K562 (cell line): ENCODE measurements around the gene PTGES3L. TPM values are rescaled to one million over a fixed set of nuclear protein-coding genes. Genes with fewer than 3 reads are reported as not detected.

ENCODE experiments used
- BHLHE40 ChIP-seq: IDR thresholded peaks from 2 replicates; pipeline ENCODE4 v1.6.1; 2011; ENCODE audit warnings: low read length, improper control_type of control experiment
- GTF2A2 ChIP-seq: IDR thresholded peaks from 2 replicates; pipeline ENCODE4 v1.6.1; 2016; ENCODE audit warnings: mild to moderate bottlenecking, missing genetic modification characterization, missing compliant biosample characterization
- HDAC1 ChIP-seq, 2 experiments: fragments of 450-650 bp; IDR thresholded peaks; 2 replicates each; pipeline ENCODE4 v1.6.1; 2016 to 2017; ENCODE audit warnings: inconsistent platforms in 1 of 2, mild to moderate bottlenecking in 1 of 2, moderate library complexity in 1 of 2
- NCOR1 ChIP-seq: fragments of 450-650 bp; IDR thresholded peaks from 2 replicates; pipeline ENCODE4 v1.6.1; 2016; ENCODE audit warnings: mild to moderate bottlenecking, moderate library complexity
- NFRKB ChIP-seq: fragments of 450-650 bp; IDR thresholded peaks from 2 replicates; pipeline ENCODE4 v1.6.1; 2016; ENCODE audit warnings: low read depth
- NR2C2 ChIP-seq, 2 experiments: fragments of 200-800 bp in 1 of 2; sonication (Bioruptor generic) in 1 of 2; sonication (generic) in 1 of 2; formaldehyde crosslinking in 1 of 2; IDR thresholded peaks; 2 replicates each; pipeline versions ENCODE4 v1.6.1 to v1.8.0; 2016 to 2022; ENCODE audit warnings: mild to moderate bottlenecking in 1 of 2, missing compliant biosample characterization in 1 of 2, missing genetic modification characterization in 1 of 2, missing genetic modification reagents in 1 of 2
- PML ChIP-seq: IDR thresholded peaks from 2 replicates; pipeline ENCODE4 v1.6.1; 2012; ENCODE audit warnings: low read length, inconsistent platforms
- RBBP5 ChIP-seq: fragments of 200-600 bp; sonication (generic); IDR thresholded peaks from 2 replicates; pipeline ENCODE4 v1.6.1; 2012; ENCODE audit warnings: borderline replicate concordance, mild to moderate bottlenecking, low read length, control low read depth, inconsistent platforms; ENCODE audit not compliant: insufficient read depth, poor library complexity, severe bottlenecking
- SRF ChIP-seq, 2 experiments: fragments of 250-450, 450-650 bp in 1 of 2; sonication (Bioruptor Pico) in 1 of 2; sonication (generic) in 1 of 2; formaldehyde crosslinking; IDR thresholded peaks; 2 replicates each; pipeline versions ENCODE4 v1.5.0 to v1.5.1; 2020 to 2022; ENCODE audit warnings: mild to moderate bottlenecking in 1 of 2, missing genetic modification reagents in 1 of 2
- UBTF ChIP-seq, 2 experiments: IDR thresholded peaks; 2 replicates each; pipeline ENCODE4 v1.6.1; 2012; ENCODE audit warnings: improper control_type of control experiment in 2 of 2, low read depth in 2 of 2, low read length in 2 of 2, borderline replicate concordance in 1 of 2
- polyA plus RNA-seq, 8 experiments: library from polyadenylated mRNA; depleted of rRNA in 4 of 8; stranded (reverse) in 5 of 8; unstranded in 3 of 8; fragments of >200 nt; fragmentation: Nextera tagmentation in 2 of 8; fragmentation: Illumina TruSeq in 1 of 8; extraction: Ambion mirVana in 2 of 8; extraction: Trizol in 1 of 8; gene quantifications; 2 replicates each; pipeline versions ENCODE4 v1.2.1 to v1.2.3, GENCODE V29; 2011 to 2014; ENCODE audit warnings: inconsistent platforms in 1 of 8, missing spikeins in 1 of 8
- total RNA-seq, 7 experiments: library from RNA; depleted of rRNA in 6 of 7; stranded (reverse); fragments of >200 nt in 6 of 7; fragmentation: Illumina TruSeq in 2 of 7; extraction: Trizol in 2 of 7; gene quantifications; 2 replicates each; pipeline versions ENCODE4 v1.2.1 to v1.2.3, GENCODE V29; 2011 to 2021; ENCODE audit warnings: low replicate concordance in 1 of 7
- TF ChIP-seq, protein P1 (sequence below), 2 experiments: fragments of 450-650 bp; formaldehyde crosslinking in 1 of 2; IDR thresholded peaks; 2 replicates each; pipeline versions ENCODE4 v1.4.0 to v1.6.1; 2014 to 2020; ENCODE audit warnings: mild to moderate bottlenecking in 2 of 2, borderline replicate concordance in 1 of 2, low read depth in 1 of 2
- TF ChIP-seq, protein P2 (sequence below): fragments of 450-650 bp; conservative IDR thresholded peaks from 2 replicates; pipeline ENCODE4 v1.6.1; 2016; ENCODE audit warnings: missing genetic modification characterization, low read depth, mild to moderate bottlenecking, control low read depth, missing compliant biosample characterization

The PTGES3L gene
- total and polyA plus RNA-seq, 9 of the 15 experiments (the other 6 are each of a cell fraction or from before 2014, with no cell fraction given) = 6.0 to 16.0 (median 9.6) TPM

DNA sequence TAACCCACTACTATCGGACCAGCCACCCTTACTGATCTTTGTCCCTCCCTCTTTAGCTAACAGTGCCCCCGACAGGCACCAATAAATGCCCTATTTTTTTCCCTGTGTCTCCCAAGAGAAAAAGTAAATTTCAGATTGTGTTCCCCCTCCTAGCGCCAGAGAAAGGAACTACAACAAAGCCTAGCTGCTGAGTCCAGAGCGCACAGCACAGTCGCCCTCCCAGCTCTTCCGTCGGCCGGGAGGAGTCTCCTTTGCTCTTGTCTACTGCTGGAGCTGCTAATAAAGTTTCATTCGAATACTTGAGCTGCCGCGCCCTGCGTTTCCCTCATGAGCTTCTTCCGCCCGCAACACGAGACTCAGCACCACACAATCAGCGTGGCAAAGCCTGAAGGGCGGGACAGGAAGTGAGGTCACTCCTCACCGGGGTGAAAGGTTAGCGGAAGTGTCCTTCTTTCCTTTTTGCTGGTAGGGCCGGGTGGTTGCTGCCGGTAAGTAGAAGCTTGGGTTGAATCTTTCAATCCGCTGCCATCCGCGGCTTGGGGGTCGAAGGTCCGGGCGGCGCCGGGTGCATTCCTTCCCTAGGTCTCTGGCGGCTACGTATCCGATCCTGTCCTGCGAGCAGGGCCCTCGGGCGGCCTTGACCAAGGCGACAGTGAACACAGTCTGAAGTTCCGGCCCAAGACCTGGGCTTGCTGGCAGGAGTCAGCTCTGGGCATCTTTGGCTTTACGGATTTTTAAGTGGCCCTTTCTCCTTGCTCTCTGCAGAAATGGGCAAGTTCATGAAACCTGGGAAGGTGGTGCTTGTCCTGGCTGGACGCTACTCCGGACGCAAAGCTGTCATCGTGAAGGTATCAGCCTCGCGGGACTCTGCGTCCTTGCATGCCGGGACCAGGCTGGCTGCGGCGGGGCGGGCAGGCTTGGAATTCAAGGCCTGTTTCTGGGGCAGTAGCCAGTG, 18.4 kb upstream of the PTGES3L start, which contains the start of gene RPL27 (continued):
- peak; percentile 98 for TF ChIP-seq NR2C2 (CRISPR knock-in tag; IDR thresholded peaks at IDR 0.05)
- TF ChIP-seq NR2C2 (tag; IDR thresholded peaks at IDR 0.05) = peak; percentile 100
- TF ChIP-seq, protein P1, sequence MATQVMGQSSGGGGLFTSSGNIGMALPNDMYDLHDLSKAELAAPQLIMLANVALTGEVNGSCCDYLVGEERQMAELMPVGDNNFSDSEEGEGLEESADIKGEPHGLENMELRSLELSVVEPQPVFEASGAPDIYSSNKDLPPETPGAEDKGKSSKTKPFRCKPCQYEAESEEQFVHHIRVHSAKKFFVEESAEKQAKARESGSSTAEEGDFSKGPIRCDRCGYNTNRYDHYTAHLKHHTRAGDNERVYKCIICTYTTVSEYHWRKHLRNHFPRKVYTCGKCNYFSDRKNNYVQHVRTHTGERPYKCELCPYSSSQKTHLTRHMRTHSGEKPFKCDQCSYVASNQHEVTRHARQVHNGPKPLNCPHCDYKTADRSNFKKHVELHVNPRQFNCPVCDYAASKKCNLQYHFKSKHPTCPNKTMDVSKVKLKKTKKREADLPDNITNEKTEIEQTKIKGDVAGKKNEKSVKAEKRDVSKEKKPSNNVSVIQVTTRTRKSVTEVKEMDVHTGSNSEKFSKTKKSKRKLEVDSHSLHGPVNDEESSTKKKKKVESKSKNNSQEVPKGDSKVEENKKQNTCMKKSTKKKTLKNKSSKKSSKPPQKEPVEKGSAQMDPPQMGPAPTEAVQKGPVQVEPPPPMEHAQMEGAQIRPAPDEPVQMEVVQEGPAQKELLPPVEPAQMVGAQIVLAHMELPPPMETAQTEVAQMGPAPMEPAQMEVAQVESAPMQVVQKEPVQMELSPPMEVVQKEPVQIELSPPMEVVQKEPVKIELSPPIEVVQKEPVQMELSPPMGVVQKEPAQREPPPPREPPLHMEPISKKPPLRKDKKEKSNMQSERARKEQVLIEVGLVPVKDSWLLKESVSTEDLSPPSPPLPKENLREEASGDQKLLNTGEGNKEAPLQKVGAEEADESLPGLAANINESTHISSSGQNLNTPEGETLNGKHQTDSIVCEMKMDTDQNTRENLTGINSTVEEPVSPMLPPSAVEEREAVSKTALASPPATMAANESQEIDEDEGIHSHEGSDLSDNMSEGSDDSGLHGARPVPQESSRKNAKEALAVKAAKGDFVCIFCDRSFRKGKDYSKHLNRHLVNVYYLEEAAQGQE (IDR thresholded peaks at IDR 0.05; ENCODE audit: borderline replicate concordance) = peak; percentile 64; the same call in 1 of the 2 replicates
- TF ChIP-seq, protein P1 (CRISPR knock-in tag; IDR thresholded peaks at IDR 0.05; ENCODE audit: low read depth) = 0 out of 2 replicates have a peak, but pooled peaks have one; percentile 25
- peak in 1 of 2 experiments; percentile 83; a peak in 1 of 4 replicates for TF ChIP-seq SRF (CRISPR knock-in tag; IDR thresholded peaks at IDR 0.05)
- TF ChIP-seq UBTF (IDR thresholded peaks at IDR 0.05; ENCODE audit: borderline replicate concordance in 1 of 2, low read depth in 2 of 2, low read length in 2 of 2) = peak in 1 of 2 experiments; percentile 86; a peak in 2 of 4 replicates
- TF ChIP-seq GTF2A2 (tag) = 0 out of 2 replicates have a peak, but pooled peaks have one; percentile 57
- TF ChIP-seq, protein P2, sequence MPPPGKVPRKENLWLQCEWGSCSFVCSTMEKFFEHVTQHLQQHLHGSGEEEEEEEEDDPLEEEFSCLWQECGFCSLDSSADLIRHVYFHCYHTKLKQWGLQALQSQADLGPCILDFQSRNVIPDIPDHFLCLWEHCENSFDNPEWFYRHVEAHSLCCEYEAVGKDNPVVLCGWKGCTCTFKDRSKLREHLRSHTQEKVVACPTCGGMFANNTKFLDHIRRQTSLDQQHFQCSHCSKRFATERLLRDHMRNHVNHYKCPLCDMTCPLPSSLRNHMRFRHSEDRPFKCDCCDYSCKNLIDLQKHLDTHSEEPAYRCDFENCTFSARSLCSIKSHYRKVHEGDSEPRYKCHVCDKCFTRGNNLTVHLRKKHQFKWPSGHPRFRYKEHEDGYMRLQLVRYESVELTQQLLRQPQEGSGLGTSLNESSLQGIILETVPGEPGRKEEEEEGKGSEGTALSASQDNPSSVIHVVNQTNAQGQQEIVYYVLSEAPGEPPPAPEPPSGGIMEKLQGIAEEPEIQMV (tag) = no peak
- TF ChIP-seq RBBP5 = peak; percentile 98
- TF ChIP-seq NFRKB = peak; percentile 63; the same call in 1 of the 2 replicates
- TF ChIP-seq PML = peak; percentile 82
- peak in 1 of 2 experiments; percentile 88; a peak in 2 of 4 replicates for TF ChIP-seq HDAC1 (IDR thresholded peaks at IDR 0.05)
- TF ChIP-seq NCOR1 = peak; percentile 67; the same call in 1 of the 2 replicates
- TF ChIP-seq BHLHE40 = peak; percentile 96
